GM18858 (cell line): ENCODE results near the gene KLHL17.

Experiments used
- ATAC-seq: cut with Tn5 transposase; IDR thresholded peaks from one replicate; pipeline ENCODE4 v1.9.1; 2021; ENCODE audit not compliant: unreplicated experiment

The KLHL17 gene

GRCh38 chr1:960363-961131 lies at the start of gene KLHL17:
TSS of gene KLHL17 (plus strand) at chr1:960584. CDS start at chr1:960694, 110 bp downstream.
- no peak for ATAC-seq

- ATAC-seq: no peak
These were observed 49.3 kb upstream of the KLHL17 start for GRCh38 chr1:910881-911721.

GRCh38 chr1:911875-912739 lies 48.3 kb upstream of the KLHL17 start:
- ATAC-seq: no peak

GRCh38 chr1:912740-913301 lies 47.6 kb upstream of the KLHL17 start:
- no peak for ATAC-seq

GRCh38 chr1:913491-914130 lies 46.8 kb upstream of the KLHL17 start:
- ATAC-seq: no peak

- no peak for ATAC-seq
These were observed 46.1 kb upstream of the KLHL17 start for GRCh38 chr1:914131-914890.

- no peak for ATAC-seq
These were observed 45.5 kb upstream of the KLHL17 start for GRCh38 chr1:914891-915280.

- ATAC-seq: no peak
These were observed 44.9 kb upstream of the KLHL17 start for GRCh38 chr1:915295-916172.

DNA sequence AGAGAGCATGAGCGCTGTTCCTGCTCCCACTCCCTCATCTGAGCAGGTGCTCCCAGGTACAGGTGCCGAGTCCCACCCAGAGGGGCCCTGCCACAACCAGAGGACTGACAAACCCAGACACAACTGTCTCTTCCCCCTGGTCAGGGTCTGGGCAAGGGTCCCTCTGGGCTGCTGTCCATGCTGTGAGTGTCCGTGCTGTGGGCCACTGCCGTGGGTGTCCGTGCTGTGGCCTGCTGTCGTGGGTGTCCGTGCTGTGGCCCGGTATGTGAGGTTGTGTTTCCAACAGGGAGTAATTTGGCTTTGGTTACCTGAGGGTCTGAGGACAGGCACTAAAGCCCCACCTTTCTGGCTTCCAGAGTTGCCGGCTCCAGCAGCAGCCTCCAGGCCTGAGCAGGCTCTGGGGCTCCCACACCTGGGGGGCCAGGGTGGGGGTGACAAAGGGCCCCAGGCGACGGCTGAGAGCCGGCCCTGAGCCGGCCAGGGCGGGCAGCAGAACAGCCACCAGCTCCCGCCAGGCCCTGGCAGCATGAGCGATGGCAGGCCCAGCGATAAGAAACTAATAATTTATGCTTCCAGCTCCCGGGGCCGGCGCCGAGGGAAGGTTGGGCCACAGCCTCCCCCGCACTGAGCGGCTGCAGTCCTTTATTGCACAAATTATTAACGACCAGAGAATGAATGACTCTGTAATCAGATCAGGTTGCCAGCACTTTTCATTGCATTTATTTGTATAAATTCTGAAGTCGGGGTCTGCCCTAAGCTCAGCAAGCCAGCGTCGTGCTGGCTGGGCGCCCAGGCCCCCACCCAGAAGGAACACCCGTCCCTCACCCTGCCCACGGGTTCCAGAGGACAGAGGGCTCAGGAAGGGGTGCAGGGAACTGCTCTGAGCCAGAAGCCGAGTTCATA lies 44.0 kb upstream of the KLHL17 start:
- no peak for ATAC-seq

DNA sequence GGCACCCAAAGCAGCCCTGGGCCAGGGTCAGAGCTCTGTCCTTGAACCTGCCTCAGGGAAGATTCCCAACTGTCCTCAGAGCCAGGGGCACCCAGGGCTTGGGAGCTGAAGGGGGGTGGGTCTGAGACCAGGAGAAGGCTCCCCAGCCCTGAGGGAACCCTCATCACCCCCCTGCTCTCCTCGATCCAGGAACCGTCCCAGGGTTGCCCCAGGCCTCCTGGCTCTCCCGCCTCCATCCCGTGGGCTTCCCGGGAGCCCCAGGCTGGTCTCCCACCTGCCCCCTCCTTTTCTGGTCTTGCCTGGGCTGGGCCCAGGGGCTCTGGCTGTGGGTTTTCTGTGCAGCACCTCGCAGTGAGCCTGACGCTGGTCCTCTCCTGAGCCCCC lies 43.3 kb upstream of the KLHL17 start:
- ATAC-seq: no peak

GRCh38 chr1:917466-918091 lies 42.8 kb upstream of the KLHL17 start:
- no peak for ATAC-seq

DNA sequence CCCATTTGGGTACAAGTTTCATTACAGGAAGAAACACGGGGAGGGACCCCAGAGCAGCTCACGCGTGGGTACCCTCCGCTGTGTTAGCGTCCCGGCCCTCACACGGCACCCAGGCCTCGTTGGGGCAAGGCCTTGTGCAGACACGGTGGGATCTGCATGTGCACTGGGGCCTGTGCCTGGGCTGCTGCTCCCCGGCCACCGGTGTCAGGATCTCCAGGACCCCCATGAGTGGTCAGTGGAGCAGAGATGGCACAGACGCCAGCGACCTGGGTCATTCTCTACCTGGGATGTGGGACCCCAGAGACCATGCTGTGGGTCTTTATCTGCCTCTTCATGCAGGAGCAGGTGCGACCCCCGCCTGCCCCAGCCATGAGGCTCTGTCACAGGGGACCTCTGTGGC lies 42.0 kb upstream of the KLHL17 start:
- ATAC-seq: no peak

- ATAC-seq: no peak
These were observed 41.5 kb upstream of the KLHL17 start for GRCh38 chr1:918843-919242.

GRCh38 chr1:919271-919872 lies 41.0 kb upstream of the KLHL17 start:
- ATAC-seq: no peak

DNA sequence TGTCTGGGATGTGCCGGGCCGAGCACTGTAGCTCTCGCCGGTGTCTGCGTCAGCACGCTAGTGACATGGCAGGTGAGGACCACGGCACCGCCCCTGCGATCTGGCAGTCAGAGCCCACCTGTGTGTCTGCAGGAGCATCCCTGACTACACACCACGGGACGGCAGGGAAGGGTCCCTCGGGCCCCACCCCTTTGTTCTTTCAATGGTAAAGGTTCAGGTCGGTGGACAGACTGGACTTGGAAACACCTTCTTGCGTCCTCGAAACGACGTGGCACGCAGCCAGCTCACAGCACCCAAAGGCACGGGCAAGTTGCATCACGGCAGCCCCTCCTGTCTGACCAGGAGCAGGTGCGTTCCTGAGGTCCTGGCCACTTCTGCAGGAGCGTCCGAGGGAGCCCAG lies 40.4 kb upstream of the KLHL17 start:
- no peak for ATAC-seq

GRCh38 chr1:920521-920920 lies 39.9 kb upstream of the KLHL17 start:
- ATAC-seq: no peak
